Astrocyte of the cerebellum (primary cell): ENCODE data around the gene SMIM41.

Source experiments
- DNase-seq: peaks from one replicate; pipeline ENCODE4 v3.0.0-alpha.2; 2011; ENCODE audit warnings: low read depth
- H3K4me3 ChIP-seq: 2 replicates; pipeline ENCODE4 v1.5.1; 2011; ENCODE audit warnings: mild to moderate bottlenecking, low read depth, low read length, moderate library complexity
- CTCF ChIP-seq: IDR thresholded peaks from 2 replicates; pipeline ENCODE4 v1.5.1; 2012; ENCODE audit warnings: low read length, low read depth, moderate library complexity, mild to moderate bottlenecking; ENCODE audit errors: missing control alignments
- in situ Hi-C: cut with HindIII; loops from 2 replicates; pipeline ENCODE4 v1.10.0; 2017; ENCODE audit warnings: low sequenced_read_pairs

The SMIM41 gene

DNA sequence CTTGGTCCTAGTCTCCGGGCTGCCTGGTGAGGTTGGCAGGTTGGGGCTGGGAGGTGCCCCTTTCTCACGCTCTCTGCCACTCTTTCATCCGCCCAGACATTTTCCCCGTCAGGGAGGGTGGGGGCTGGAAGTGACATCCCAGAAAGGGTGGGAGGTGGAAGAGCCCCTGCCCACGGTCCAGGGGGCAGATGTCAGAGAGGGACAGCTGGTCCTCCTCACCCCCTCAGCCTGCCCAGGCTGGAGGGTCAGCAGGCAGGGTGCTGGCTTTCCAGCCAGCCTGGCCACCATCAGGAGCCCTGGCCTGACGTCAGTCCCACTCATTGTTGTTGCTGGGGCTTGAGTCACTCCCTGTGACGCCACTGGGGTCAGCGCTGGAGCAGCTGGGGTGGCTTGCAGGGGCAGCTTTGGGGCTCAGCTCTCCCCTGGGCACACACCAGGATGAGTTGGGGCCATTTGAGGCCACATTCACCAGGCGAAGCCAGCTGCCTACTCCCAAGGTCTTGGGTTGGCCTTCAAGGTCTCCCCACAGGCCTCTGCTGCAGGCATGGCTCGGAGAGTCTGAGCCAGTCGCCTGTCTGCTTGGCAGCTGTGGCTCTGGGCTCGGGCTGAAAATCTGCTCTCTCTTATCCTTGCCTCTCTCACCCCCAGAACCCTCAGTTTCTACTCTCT, 15.4 kb upstream of the SMIM41 start:
- no peak overlapping the region for H3K4me3 ChIP-seq
- in situ Hi-C loops: no loop called here
- DNase-seq: no peak
- TF ChIP-seq CTCF: no peak

- no peak for DNase-seq
- H3K4me3 ChIP-seq: no peak overlapping the region
- in situ Hi-C loops: no loop called here
- no peak for TF ChIP-seq CTCF
These were observed 13.0 kb upstream of the SMIM41 start for GRCh38 chr12:52066346-52067080.

DNA sequence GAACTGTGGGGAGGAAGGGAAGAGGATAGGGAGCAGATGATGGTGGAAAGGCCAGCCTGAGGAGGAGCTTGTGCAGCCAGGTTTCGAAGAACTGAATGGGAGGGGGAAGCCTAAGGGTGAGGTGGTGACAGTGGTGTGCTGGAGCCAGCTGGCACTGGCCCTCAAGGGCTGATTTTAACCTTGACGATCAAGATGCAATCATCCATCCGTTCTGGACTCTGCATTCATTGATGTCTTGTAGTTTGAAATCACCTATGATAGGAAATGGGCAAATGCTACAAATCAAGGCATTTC, 12.5 kb upstream of the SMIM41 start:
- in situ Hi-C loops: no loop called here
- no peak for DNase-seq
- TF ChIP-seq CTCF: no peak
- H3K4me3 ChIP-seq: no peak overlapping the region

GRCh38 chr12:52069327-52070184, 9.9 kb upstream of the SMIM41 start, which contains the start of gene ATG101:
Gene ATG101, plus strand, starts transcription at chr12:52069978. Its CDS starts 3,673 bp downstream, at chr12:52073651.
- peak within 1 kb of the TSS; percentile 98 for H3K4me3 ChIP-seq
- in situ Hi-C loops: no loop called here
- peak; percentile 78 for TF ChIP-seq CTCF
- peak; percentile 92 for DNase-seq

DNA sequence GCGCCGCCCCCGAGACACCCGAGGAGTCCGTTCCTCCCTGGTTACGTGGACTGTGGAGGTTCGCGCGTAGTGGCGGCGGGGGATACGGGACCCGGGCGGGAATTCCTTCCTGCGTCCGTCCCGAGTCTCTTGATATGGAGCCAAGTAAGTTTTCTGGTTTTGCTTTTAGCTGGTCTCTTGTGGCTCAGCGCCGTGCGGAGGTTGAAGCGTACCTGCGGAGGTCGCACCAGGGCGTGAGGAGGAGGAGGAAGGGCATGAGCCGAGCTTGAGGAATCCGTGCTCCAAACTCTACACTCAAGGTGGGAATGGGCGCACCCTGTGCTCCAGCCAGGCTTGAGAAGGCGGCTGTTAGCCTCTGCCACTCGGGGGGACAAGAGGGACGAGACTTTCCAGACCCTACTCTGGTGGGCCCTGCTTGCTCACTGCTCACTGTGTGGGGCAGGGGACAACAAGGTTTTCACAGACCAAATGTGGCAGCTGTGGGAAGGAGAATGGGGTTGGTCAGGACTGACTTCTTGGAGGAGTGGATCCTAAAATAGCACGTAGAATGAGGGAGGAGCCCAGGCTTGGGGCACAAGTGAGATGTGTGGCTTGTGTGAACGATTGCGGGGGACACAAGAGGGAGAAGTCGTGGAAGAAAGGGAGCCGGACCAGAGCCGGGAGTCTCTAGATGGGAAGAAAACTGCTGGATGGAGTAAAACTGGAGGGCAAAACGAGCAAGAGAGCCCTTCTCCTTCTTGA, 9.1 kb upstream of the SMIM41 start:
- TF ChIP-seq CTCF: no peak
- in situ Hi-C loops: no loop called here
- H3K4me3 ChIP-seq: peak overlapping the region; percentile 98
- DNase-seq: no peak
